Natural killer cell (primary cell): Measurements from ENCODE around the gene FASTKD3. TPM values are rescaled to one million over a fixed set of nuclear protein-coding genes. Genes with fewer than 3 reads are reported as not detected.

ENCODE experiments used
- ATAC-seq, 3 donors: fragments of 150-1000 bp in 2 of 3; fragments of 200-7000 bp in 1 of 3; cut with Tn5 transposase; 1 replicate in 1 of 3; 2 replicates in 2 of 3; pipeline ENCODE4 v1.10.0; 2021; ENCODE audit warnings: mild to moderate bottlenecking in 2 of 3, moderate library complexity in 2 of 3
- DNase-seq, 2 donors: peaks; one replicate each; pipeline versions ENCODE4 v3.0.0 to v3.0.0-alpha.2; 2013 to 2021; ENCODE audit warnings: mixed read lengths in 1 of 2
- H3K27ac ChIP-seq: one replicate; pipeline ENCODE4 v1.5.1; 2013; ENCODE audit warnings: mild to moderate bottlenecking, low read length
- H3K27me3 ChIP-seq: one replicate; pipeline ENCODE4 v1.6.1; 2013; ENCODE audit warnings: low read length; ENCODE audit not compliant: control insufficient read depth, insufficient read depth
- H3K36me3 ChIP-seq: one replicate; pipeline ENCODE4 v1.6.1; 2013; ENCODE audit warnings: low read length; ENCODE audit not compliant: control insufficient read depth, insufficient read depth
- H3K4me1 ChIP-seq: one replicate; pipeline ENCODE4 v1.6.1; 2013; ENCODE audit warnings: low read length; ENCODE audit not compliant: control insufficient read depth, insufficient read depth
- H3K4me3 ChIP-seq: one replicate; pipeline ENCODE4 v1.5.1; 2013; ENCODE audit warnings: low read length
- H3K9me3 ChIP-seq: one replicate; pipeline ENCODE4 v1.6.1; 2013; ENCODE audit warnings: low read length; ENCODE audit not compliant: control insufficient read depth, insufficient read depth
- H3K27ac Mint-ChIP-seq, 2 donors: one replicate each; pipeline ENCODE4 v1.8.0; 2022; ENCODE audit warnings: mild to moderate bottlenecking in 2 of 2, mixed read lengths in 2 of 2, moderate library complexity in 1 of 2
- H3K27me3 Mint-ChIP-seq, 2 donors: one replicate each; pipeline ENCODE4 v1.8.0; 2022; ENCODE audit warnings: low read depth in 2 of 2, mixed read lengths in 2 of 2
- H3K36me3 Mint-ChIP-seq: one replicate; pipeline ENCODE4 v1.8.0; 2022; ENCODE audit warnings: mixed read lengths
- H3K4me1 Mint-ChIP-seq, 2 donors: one replicate each; pipeline ENCODE4 v1.8.0; 2022; ENCODE audit warnings: mixed read lengths in 2 of 2
- H3K4me3 Mint-ChIP-seq: one replicate; pipeline ENCODE4 v1.8.0; 2022; ENCODE audit warnings: mild to moderate bottlenecking, moderate library complexity, mixed read lengths
- H3K9me3 Mint-ChIP-seq, 2 donors: one replicate each; pipeline ENCODE4 v1.8.0; 2022; ENCODE audit warnings: mixed read lengths in 2 of 2
- WGBS: methylation state at CpG from one replicate; pipeline ENCODE4 v1.1.7; 2013; ENCODE audit warnings: missing lambda C conversion rate; ENCODE audit not compliant: insufficient coverage; 5-methylcytosine and 5-hydroxymethylcytosine counted together
- intact Hi-C: fragments of 100-400 bp; cut with micrococcal nuclease; formaldehyde crosslinking; loops from one replicate; pipeline ENCODE4 v1.14.2; 2022
- total RNA-seq, 4 donors: library from RNA; stranded (reverse); fragments of 120-200 nt in 1 of 4; gene quantifications; one replicate each; pipeline versions ENCODE4 v1.2.3 to v1.2.4, GENCODE V29; 2013 to 2022
- TF ChIP-seq, protein P1 (sequence below): fragments of 200-600 bp; IDR thresholded peaks from one replicate; pipeline ENCODE4 v1.8.0; 2022; ENCODE audit warnings: antibody characterized with exemption

The FASTKD3 gene
- total RNA-seq, 3 donors from 2014 or later (not counting 1 experiment from before 2014, with no cell fraction given): 8.0 to 10.6 (median 8.6) TPM

DNA sequence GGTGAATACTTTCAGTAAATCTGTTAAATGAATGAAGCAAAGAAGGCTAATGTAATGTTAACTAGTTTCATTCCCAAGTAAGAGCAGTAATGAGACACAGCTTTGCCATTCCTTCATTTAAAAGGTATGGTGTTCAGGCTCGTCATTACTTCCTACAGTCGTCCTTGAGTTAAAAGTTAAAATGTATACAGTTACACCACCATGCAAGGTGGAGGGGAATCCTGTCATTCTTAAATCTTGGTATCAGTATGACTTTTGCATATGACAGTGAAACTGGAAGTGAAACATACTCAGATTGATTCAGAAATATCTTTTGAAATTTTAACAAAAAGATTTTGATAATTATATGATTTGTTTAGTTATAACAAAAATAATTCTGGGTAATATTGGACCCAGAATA, 26.0 kb upstream of the FASTKD3 start:
- Histone ChIP-seq H3K27me3 (no peaks in the 10 kb centered on the region), H3K4me1 (no peaks in the 10 kb centered on the region), H3K4me3 (no peak overlapping the region), H3K27ac (no peak overlapping the region), H3K9me3 (no peaks in the 10 kb centered on the region), H3K36me3 (peaks cover 88% of the 10 kb centered on the region)
- no peaks in the 10 kb centered on the region for H3K27me3 Mint-ChIP-seq
- no peak for DNase-seq
- no peaks in the 10 kb centered on the region for H3K4me1 Mint-ChIP-seq
- no peaks in the 10 kb centered on the region for H3K9me3 Mint-ChIP-seq
- ATAC-seq: no peak
- peaks cover 52% of the 10 kb centered on the region for H3K36me3 Mint-ChIP-seq
- no peak overlapping the region for H3K27ac Mint-ChIP-seq
- WGBS: no CpG with 5 or more reads among the region's 2 CpGs
- no peak overlapping the region for H3K4me3 Mint-ChIP-seq
- TF ChIP-seq, protein P1, sequence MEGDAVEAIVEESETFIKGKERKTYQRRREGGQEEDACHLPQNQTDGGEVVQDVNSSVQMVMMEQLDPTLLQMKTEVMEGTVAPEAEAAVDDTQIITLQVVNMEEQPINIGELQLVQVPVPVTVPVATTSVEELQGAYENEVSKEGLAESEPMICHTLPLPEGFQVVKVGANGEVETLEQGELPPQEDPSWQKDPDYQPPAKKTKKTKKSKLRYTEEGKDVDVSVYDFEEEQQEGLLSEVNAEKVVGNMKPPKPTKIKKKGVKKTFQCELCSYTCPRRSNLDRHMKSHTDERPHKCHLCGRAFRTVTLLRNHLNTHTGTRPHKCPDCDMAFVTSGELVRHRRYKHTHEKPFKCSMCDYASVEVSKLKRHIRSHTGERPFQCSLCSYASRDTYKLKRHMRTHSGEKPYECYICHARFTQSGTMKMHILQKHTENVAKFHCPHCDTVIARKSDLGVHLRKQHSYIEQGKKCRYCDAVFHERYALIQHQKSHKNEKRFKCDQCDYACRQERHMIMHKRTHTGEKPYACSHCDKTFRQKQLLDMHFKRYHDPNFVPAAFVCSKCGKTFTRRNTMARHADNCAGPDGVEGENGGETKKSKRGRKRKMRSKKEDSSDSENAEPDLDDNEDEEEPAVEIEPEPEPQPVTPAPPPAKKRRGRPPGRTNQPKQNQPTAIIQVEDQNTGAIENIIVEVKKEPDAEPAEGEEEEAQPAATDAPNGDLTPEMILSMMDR: no peak
- intact Hi-C loops: no loop called here

DNA sequence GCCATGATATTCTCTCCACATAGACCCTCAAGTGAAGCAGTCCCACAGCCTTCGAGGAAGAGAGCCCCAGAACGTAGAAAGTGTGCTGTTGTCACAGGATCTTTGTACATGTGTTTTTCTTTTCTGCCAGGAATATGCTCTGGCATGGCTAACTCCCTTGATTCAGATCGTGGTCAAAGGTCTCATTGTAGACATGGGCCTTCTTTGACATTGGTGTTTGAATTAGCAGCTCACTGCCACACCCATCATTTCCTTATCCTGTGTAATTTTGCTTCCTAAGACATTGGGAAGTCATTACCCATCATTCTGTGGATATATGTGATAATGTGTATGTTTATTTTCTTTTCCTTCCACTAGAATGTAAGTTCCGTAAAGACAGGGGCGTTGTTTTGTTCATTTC, 25.6 kb upstream of the FASTKD3 start:
- TF ChIP-seq, protein P1: no peak
- no peak overlapping the region for H3K27ac Mint-ChIP-seq
- no peaks in the 10 kb centered on the region for H3K4me1 Mint-ChIP-seq
- no peaks in the 10 kb centered on the region for H3K27me3 Mint-ChIP-seq
- Histone ChIP-seq H3K4me3 (no peak overlapping the region), H3K27ac (no peak overlapping the region), H3K36me3 (peaks cover 89% of the 10 kb centered on the region), H3K9me3 (no peaks in the 10 kb centered on the region), H3K27me3 (no peaks in the 10 kb centered on the region), H3K4me1 (no peaks in the 10 kb centered on the region)
- peaks cover 51% of the 10 kb centered on the region for H3K36me3 Mint-ChIP-seq
- intact Hi-C loops: no loop called here
- H3K4me3 Mint-ChIP-seq: no peak overlapping the region
- no peak for DNase-seq
- 95% methylated on average over 5 of the region's 5 CpGs for WGBS
- no peak for ATAC-seq
- H3K9me3 Mint-ChIP-seq: no peaks in the 10 kb centered on the region

DNA sequence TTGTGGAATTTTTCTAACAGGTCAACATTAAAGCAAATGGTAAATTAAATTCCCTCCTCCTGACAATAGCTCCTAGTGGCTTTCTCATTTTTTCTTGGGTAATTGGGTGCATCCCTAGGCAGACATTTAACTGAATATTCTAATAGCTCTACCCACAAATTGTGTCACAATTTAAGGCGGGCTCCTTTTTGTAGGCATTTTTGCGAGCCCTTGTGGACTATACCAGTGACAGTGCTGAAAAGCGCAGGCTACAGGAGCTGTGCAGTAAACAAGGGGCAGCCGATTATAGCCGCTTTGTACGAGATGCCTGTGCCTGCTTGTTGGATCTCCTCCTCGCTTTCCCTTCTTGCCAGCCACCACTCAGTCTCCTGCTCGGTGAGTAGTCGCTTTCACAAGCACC, 20.1 kb upstream of the FASTKD3 start:
- Histone ChIP-seq H3K36me3 (peaks cover 71% of the 10 kb centered on the region), H3K27ac (no peak overlapping the region), H3K4me1 (no peaks in the 10 kb centered on the region), H3K4me3 (no peak overlapping the region), H3K9me3 (no peaks in the 10 kb centered on the region), H3K27me3 (no peaks in the 10 kb centered on the region)
- WGBS: 94% methylated on average over 9 of the region's 9 CpGs
- ATAC-seq (no peak), DNase-seq (no peak)
- intact Hi-C loops: no loop called here
- Mint-ChIP-seq H3K4me3 (no peak overlapping the region), H3K27ac (no peak overlapping the region), H3K27me3 (no peaks in the 10 kb centered on the region), H3K36me3 (peaks cover 36% of the 10 kb centered on the region), H3K4me1 (peaks cover 6 to 8% of the 10 kb centered on the region in 2 donors), H3K9me3 (no peaks in the 10 kb centered on the region)
- TF ChIP-seq, protein P1: no peak

DNA sequence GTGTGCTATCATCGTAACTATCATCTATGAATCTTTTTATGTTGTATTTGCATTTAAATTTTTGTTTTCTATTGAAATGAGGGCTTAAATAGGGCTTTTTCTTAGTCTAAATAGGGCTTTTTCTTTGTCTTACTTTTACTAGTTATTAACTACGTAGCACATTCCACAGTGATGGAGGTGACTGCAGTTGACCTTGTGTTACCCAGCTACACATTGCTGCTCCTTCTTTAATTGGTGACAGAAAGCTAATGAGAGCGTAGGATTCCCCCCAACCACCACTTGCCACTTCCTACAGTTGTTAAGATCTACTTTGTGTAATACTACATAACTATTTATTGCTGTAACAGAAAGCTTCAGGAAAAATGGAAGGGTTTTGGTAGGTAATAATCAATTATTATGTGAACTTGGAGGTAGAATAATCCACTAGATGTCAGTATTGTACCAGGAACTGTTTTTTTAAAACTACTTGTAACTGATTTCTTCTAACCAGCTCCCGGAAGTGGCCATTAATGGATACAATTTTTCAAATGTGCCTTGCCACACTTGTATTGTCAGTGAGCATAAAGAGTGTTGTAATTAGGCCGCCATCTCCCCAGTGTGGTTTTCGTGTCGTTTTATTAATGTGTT, 18.1 kb upstream of the FASTKD3 start:
- peak overlapping the region in 1 of 2 donors; percentile 73 for H3K27ac Mint-ChIP-seq
- ATAC-seq: peak in 2 of 3 donors; percentile 36 to 57
- peaks cover 17% of the 10 kb centered on the region for H3K36me3 Mint-ChIP-seq
- no peak overlapping the region for H3K4me3 Mint-ChIP-seq
- Histone ChIP-seq H3K27ac (no peak overlapping the region), H3K36me3 (peaks cover 69% of the 10 kb centered on the region), H3K9me3 (no peaks in the 10 kb centered on the region), H3K27me3 (no peaks in the 10 kb centered on the region), H3K4me3 (no peak overlapping the region), H3K4me1 (no peaks in the 10 kb centered on the region)
- TF ChIP-seq, protein P1: peak; percentile 50
- no peaks in the 10 kb centered on the region for H3K9me3 Mint-ChIP-seq
- 70% methylated on average over 4 of the region's 7 CpGs for WGBS
- no peaks in the 10 kb centered on the region for H3K27me3 Mint-ChIP-seq
- intact Hi-C loops: no loop called here
- H3K4me1 Mint-ChIP-seq: peaks cover 8 to 9% of the 10 kb centered on the region in 2 donors
- DNase-seq: peak in 1 of 2 donors; percentile 61
